Panc1 (cell line): ENCODE data around the gene PPP2R2B. TPM values are rescaled to one million over a fixed set of nuclear protein-coding genes. Genes with fewer than 3 reads are reported as not detected.
A peak's percentile ranks its signal among the peaks of the same experiment; 100 is the strongest.

Experiments
- ATAC-seq: fragments of 200-7000 bp; cut with Tn5 transposase; 2 replicates; pipeline ENCODE4 v1.9.1; 2020; ENCODE audit warnings: mild to moderate bottlenecking, moderate library complexity
- BruUV-seq: library from RNA; stranded (reverse); fragments of 400-500 nt; replicated peaks from 2 replicates; lab custom pipeline; 2021; lab: Mats Ljungman, UMichigan
- CTCF ChIA-PET: fragments of 300-600 bp; sonication (Branson Sonifier 250); formaldehyde crosslinking; loops from one replicate; lab custom pipeline; 2022; ENCODE audit warnings: antibody characterized with exemption; lab: Charles Lee
- POLR2A ChIA-PET: fragments of 300-600 bp; sonication (Branson Sonifier 250); formaldehyde crosslinking; loops from one replicate; lab custom pipeline; 2022; ENCODE audit warnings: antibody characterized with exemption; lab: Charles Lee
- DNase-seq: peaks from one replicate; pipeline ENCODE4 v3.0.0-alpha.2; 2010; ENCODE audit warnings: low read depth, low spot score
- H3K27ac ChIP-seq: 2 replicates; pipeline ENCODE4 v1.5.1; 2011; ENCODE audit warnings: mild to moderate bottlenecking, low read length, inconsistent platforms
- H3K27me3 ChIP-seq: fragments of 200-500 bp; sonication (Bioruptor generic); 2 replicates; pipeline ENCODE4 v1.6.0; 2014; ENCODE audit warnings: low read length, inconsistent platforms; ENCODE audit not compliant: control insufficient read depth, insufficient read depth
- H3K36me3 ChIP-seq: fragments of 200-500 bp; sonication (Bioruptor generic); 2 replicates; pipeline ENCODE4 v1.5.1; 2014; ENCODE audit warnings: inconsistent platforms, mild to moderate bottlenecking, low read length, moderate library complexity; ENCODE audit not compliant: control insufficient read depth, insufficient read depth
- H3K4me1 ChIP-seq: 2 replicates; pipeline ENCODE4 v1.5.1; 2011; ENCODE audit warnings: inconsistent platforms, mild to moderate bottlenecking, low read length, moderate library complexity; ENCODE audit not compliant: control insufficient read depth, insufficient read depth
- H3K4me3 ChIP-seq, 2 experiments: 2 replicates each; pipeline ENCODE4 v1.5.1; 2011 to 2012; ENCODE audit warnings: low read depth in 2 of 2, low read length in 2 of 2, mild to moderate bottlenecking in 2 of 2, inconsistent platforms in 1 of 2, moderate library complexity in 1 of 2
- H3K9me3 ChIP-seq: fragments of 200-500 bp; sonication (Bioruptor generic); 2 replicates; pipeline ENCODE4 v1.5.1; 2014; ENCODE audit warnings: low read depth, mild to moderate bottlenecking, inconsistent platforms, low read length, moderate library complexity; ENCODE audit not compliant: control insufficient read depth, insufficient read depth
- CTCF ChIP-seq: fragments of 450-650 bp; IDR thresholded peaks from 2 replicates; pipeline ENCODE4 v1.5.1; 2017; ENCODE audit warnings: mild to moderate bottlenecking
- POLR2AphosphoS5 ChIP-seq: IDR thresholded peaks from 2 replicates; pipeline ENCODE4 v1.6.1; 2012; ENCODE audit warnings: mild to moderate bottlenecking, low read depth, low read length, moderate library complexity
- SIN3A ChIP-seq: IDR thresholded peaks from 2 replicates; pipeline ENCODE4 v1.6.1; 2012; ENCODE audit warnings: low read depth, mild to moderate bottlenecking, low read length, moderate library complexity, borderline replicate concordance; ENCODE audit not compliant: insufficient read depth
- TCF7L2 ChIP-seq: IDR thresholded peaks from 2 replicates; pipeline ENCODE4 v1.6.1; 2011; ENCODE audit warnings: mild to moderate bottlenecking, low read depth, low read length, inconsistent platforms
- in situ Hi-C: cut with HindIII; loops from 2 replicates; pipeline ENCODE4 v1.10.0; 2016; ENCODE audit warnings: low sequenced_read_pairs, low pct_unique_long_range_greater_than_20kb
- intact Hi-C: fragments of 100-400 bp; cut with micrococcal nuclease; formaldehyde crosslinking; loops from one replicate; pipeline ENCODE4 v1.10.0; 2022; ENCODE audit not compliant: unreplicated experiment
- total RNA-seq: library from RNA; stranded (reverse); gene quantifications from one replicate; pipeline ENCODE4 v1.2.1, GENCODE V29; 2021; ENCODE audit not compliant: unreplicated experiment
- TF ChIP-seq, protein P1 (sequence below), 2 experiments: IDR thresholded peaks; 2 replicates each; pipeline ENCODE4 v1.6.1; 2011 to 2012; ENCODE audit warnings: low read depth in 2 of 2, control low read depth in 1 of 2, low read length in 1 of 2, mild to moderate bottlenecking in 1 of 2, moderate library complexity in 1 of 2; ENCODE audit not compliant: insufficient read depth in 1 of 2

Gene PPP2R2B
- total RNA-seq, 1 experiment from 2014 or later: 8.8 TPM

- H3K4me1 ChIP-seq: no peaks in the 10 kb centered on the region
- in situ Hi-C loops: no loop called here
- CTCF ChIA-PET: no interaction called here
- ATAC-seq (no peak), DNase-seq (no peak)
- BruUV-seq: no TSS peak
- H3K4me3 ChIP-seq: no peak overlapping the region
- TF ChIP-seq, protein P1, sequence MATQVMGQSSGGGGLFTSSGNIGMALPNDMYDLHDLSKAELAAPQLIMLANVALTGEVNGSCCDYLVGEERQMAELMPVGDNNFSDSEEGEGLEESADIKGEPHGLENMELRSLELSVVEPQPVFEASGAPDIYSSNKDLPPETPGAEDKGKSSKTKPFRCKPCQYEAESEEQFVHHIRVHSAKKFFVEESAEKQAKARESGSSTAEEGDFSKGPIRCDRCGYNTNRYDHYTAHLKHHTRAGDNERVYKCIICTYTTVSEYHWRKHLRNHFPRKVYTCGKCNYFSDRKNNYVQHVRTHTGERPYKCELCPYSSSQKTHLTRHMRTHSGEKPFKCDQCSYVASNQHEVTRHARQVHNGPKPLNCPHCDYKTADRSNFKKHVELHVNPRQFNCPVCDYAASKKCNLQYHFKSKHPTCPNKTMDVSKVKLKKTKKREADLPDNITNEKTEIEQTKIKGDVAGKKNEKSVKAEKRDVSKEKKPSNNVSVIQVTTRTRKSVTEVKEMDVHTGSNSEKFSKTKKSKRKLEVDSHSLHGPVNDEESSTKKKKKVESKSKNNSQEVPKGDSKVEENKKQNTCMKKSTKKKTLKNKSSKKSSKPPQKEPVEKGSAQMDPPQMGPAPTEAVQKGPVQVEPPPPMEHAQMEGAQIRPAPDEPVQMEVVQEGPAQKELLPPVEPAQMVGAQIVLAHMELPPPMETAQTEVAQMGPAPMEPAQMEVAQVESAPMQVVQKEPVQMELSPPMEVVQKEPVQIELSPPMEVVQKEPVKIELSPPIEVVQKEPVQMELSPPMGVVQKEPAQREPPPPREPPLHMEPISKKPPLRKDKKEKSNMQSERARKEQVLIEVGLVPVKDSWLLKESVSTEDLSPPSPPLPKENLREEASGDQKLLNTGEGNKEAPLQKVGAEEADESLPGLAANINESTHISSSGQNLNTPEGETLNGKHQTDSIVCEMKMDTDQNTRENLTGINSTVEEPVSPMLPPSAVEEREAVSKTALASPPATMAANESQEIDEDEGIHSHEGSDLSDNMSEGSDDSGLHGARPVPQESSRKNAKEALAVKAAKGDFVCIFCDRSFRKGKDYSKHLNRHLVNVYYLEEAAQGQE (IDR thresholded peaks at IDR 0.05; ENCODE audit: insufficient read depth in 1 of 2, low read depth in 2 of 2, low read length in 1 of 2): peak; percentile 46 to 67; a peak in 3 of 4 replicates
- TF ChIP-seq CTCF: no peak
- POLR2A ChIA-PET: no interaction called here
- no peaks in the 10 kb centered on the region for H3K27me3 ChIP-seq
- H3K36me3 ChIP-seq: no peaks in the 10 kb centered on the region
- H3K27ac ChIP-seq: no peak overlapping the region
- intact Hi-C loops: no loop called here
- no peaks in the 10 kb centered on the region for H3K9me3 ChIP-seq
These were observed 254.4 kb downstream of the PPP2R2B start for GRCh38 chr5:146624179-146624578.

- DNase-seq: no peak
- intact Hi-C loops: no loop called here
- ATAC-seq: no peak
- CTCF ChIA-PET: no interaction called here
- no peaks in the 10 kb centered on the region for H3K27me3 ChIP-seq
- no peaks in the 10 kb centered on the region for H3K4me1 ChIP-seq
- no peak overlapping the region for H3K27ac ChIP-seq
- H3K4me3 ChIP-seq: no peak overlapping the region
- no peaks in the 10 kb centered on the region for H3K36me3 ChIP-seq
- in situ Hi-C loops: no loop called here
- TF ChIP-seq, protein P1 (IDR thresholded peaks at IDR 0.05; ENCODE audit: insufficient read depth in 1 of 2, low read depth in 2 of 2, low read length in 1 of 2): no peak
- TF ChIP-seq CTCF (no peak), POLR2AphosphoS5 (no peak), SIN3A (no peak), TCF7L2 (no peak)
- BruUV-seq: no TSS peak
- POLR2A ChIA-PET: no interaction called here
- no peaks in the 10 kb centered on the region for H3K9me3 ChIP-seq
These were observed 254.9 kb downstream of the PPP2R2B start for GRCh38 chr5:146623666-146624065.
